ENCODE data around the gene PEF1.

Gene PEF1

GRCh38 chr1:31626223-31627207 lies 18.2 kb downstream of the PEF1 start:
- no peak for DNase-seq

- no peak for DNase-seq
Measured at GRCh38 chr1:31625561-31626222, 19.0 kb downstream of the PEF1 start.

- no peak for DNase-seq
Measured at GRCh38 chr1:31624731-31625514, 19.8 kb downstream of the PEF1 start.

DNA sequence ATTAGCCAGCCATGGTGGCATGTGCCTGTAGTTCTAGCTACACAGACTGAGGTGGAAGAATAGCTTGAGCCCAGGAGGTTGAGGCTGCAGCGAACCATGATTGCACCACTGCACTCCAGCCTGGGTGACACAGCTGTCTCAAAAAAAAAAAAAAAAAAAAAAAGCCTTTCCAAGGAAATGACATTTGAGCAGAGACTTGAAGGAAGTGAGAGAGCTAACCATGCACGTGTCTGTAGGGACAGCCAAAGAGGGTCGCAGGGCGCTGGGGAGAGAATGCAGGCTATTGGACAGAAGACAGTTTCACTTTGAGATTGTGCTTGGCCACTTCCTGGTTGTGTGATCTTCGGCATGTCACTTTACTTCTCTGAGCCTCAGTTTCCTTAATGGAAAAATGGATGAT lies 20.4 kb downstream of the PEF1 start:
- no peak for DNase-seq

GRCh38 chr1:31623365-31623764 lies 21.3 kb downstream of the PEF1 start:
- DNase-seq = no peak

DNA sequence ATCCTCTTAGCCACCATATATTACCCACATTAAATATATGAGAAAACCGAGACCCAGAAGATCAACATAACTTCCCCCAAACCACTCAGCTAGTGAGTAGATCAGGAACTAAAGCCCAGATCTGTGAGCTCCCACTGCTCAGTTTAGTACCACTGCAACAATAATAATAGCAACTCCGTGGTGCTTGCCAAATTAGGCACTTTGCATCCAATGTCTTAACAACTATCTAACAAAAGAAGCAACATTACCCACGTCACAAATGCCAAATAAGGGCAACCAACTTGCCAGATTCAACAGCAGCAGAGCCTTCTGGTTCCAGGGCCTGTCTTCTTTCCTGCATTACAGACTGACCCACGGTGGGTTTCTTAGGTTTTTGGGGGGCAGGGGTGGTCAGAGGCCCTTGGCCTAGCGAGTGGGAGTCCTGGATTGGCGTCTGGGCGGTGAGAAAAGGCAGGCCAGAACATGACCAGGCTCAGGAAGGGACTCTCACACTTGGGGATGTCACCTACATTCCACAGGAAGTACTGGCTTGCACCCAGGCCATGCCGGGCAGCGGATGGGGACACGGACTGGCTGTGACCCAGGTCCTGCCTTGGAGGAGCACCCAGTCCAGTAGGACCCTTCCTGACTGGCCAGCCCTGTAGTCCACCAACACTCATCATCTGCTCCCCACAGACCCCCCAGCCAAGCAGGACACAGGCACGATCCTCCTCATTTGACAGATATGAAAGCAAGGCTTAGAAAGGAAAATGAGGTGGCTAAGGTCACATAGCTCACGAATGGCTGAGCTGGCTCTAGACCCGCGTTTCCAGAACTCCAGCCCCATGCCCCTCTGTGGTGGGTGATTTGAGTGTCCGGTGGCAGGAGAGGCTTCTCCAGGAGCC lies 22.6 kb downstream of the PEF1 start:
- DNase-seq = no peak

- DNase-seq = no peak
Measured at GRCh38 chr1:31621498-31621820, 23.2 kb downstream of the PEF1 start.

DNA sequence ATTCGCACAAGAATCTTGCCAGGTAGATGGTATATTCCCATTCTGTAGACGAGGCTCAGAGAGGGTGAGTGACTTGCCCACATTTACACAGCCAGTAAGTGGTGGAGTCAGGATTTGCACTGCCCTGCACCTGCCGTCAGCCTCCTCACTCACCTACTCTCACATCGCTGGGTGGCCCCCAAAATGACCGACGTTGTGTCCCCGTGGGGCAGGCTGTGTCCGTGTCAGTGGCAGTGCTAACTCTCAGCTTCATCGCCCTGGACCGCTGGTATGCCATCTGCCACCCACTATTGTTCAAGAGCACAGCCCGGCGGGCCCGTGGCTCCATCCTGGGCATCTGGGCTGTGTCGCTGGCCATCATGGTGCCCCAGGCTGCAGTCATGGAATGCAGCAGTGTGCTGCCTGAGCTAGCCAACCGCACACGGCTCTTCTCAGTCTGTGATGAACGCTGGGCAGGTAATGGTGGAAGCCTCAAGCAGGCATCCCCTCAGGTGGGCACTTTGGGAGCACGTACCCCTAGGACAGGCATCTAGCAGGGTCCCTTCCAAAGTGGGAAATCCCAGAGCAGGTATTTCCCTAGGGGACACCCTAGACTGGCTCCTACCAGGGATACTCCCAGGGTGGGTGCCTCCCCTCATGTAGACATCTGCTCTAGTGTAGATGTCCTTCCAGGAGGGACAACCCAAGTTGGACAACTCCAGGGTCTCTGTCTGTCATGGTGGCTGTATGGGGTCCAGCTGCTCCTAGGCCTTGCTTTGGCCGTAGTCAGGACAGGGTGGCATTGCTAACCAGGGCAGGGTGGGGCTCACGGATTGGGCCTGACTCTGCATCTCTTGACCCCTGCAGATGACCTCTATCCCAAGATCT lies 23.8 kb downstream of the PEF1 start:
- DNase-seq = no peak

DNA sequence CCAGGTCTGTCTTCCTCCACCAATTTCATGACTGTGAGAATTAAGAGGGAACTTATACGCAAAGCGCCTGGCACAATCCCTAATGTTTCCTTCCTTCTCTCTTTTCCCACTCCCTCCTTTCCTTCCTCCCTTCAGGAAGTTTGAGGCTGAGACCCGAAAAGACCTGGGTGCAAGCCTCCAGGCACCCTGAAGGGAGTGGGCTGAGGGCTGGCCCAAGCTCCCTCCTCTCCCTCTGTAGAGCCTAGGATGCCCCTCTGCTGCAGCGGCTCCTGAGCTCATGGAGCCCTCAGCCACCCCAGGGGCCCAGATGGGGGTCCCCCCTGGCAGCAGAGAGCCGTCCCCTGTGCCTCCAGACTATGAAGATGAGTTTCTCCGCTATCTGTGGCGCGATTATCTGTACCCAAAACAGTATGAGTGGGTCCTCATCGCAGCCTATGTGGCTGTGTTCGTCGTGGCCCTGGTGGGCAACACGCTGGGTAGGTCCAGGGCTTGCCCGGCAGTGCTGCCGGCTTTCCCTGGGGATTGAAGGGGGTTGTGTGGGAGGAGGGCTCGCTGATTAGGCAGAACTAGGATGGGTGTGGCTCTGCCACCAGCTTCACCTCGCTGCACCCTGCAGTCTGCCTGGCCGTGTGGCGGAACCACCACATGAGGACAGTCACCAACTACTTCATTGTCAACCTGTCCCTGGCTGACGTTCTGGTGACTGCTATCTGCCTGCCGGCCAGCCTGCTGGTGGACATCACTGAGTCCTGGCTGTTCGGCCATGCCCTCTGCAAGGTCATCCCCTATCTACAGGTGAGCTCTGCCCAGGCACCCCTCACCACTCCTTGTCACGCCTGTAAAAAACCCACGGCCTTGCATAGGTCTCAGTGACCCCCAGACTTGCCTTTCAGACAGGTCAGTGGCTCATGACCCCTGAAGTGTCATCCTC lies 25.5 kb downstream of the PEF1 start:
- no peak for DNase-seq

GRCh38 chr1:31617916-31618746 lies 26.5 kb downstream of the PEF1 start:
- no peak for DNase-seq

- DNase-seq = no peak
Measured at GRCh38 chr1:31617218-31617915, 27.3 kb downstream of the PEF1 start, which contains the start of gene HCRTR1. HCRTR1 (plus strand) TSS chr1:31617689; CDS start chr1:31619193, 1,504 bp downstream.

DNA sequence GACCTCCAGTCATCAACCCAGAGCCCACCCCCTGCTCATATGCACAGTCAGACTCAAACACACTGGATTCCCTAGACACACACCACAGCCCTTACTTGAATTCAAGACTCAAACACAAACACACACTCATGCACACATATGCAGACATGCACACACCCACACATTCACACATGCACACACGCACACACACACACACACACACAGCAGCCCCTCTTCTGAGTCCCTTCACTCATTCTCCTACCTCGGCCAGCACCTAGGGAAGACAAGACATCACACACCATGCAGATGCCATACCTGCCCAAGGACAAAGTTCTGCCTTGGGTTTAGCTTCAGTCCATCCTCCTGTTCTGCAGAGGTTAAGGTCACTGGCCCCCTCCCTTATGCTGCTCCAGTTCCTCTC lies 28.7 kb downstream of the PEF1 start:
- no peak for DNase-seq

GRCh38 chr1:31615414-31615813 lies 29.3 kb downstream of the PEF1 start:
- DNase-seq = no peak

DNA sequence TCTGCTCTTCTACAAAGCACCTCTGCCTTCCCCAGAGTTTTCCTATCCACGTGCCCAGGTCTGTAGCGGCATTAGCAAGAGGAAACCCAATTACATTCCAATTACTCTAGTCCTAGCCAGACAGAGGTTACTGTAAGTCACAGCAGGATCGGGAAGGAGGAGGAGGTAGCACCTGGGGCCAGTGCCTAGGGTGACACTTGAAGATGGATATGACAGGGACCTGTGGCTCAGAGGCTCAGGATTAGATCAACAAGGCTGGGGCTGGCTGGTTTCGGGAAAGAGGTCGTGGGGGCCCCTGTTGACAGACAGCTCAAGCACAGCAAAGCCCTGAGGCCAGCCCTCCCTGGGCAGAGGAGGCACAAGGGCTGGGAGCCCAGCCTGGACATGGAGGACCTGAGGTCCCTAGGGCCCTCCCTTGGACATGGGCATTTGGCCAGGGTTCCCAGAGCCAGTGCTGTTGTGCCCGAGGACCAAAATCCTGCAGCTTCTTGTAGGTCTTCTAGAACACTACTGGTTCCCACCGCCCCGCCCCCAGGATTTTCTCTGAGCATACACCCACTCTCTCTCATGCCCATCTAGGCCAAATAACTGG lies 30.2 kb downstream of the PEF1 start:
- no peak for DNase-seq

DNA sequence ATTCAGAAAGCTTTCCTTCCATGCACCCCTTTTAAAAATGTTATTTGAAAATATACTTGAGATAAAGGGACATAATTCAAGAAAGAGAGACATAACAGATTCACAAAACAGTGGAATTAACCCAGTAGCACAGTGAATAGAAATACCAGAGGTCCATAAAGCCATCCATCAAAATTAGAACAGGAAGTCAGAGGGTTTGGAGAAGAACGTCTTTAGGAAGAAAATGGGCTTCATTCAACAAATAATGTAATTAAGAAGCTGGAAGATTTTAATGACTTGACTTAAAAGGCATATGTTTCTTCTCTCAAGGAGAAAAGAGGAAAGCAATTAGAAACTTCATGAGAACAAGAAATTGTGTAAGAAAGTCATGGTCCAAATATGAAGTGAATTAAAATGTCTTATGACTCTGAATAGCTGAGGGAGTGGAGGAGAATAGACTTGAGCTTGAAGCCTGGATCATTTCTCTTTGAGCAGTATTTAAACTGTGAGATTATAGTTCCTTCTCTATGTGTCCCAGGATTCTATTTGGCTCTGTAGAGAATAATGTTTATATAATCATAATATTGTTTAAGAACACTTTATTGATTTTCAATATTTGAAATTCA lies 35.1 kb downstream of the PEF1 start:
- no peak for DNase-seq

- DNase-seq = no peak
Measured at GRCh38 chr1:31607360-31607759, 37.3 kb downstream of the PEF1 start.

- DNase-seq = peak; percentile 33
Measured at GRCh38 chr1:31605908-31606427, 38.7 kb downstream of the PEF1 start.
